ENCODE results near the gene WDR55. TPM values are rescaled to one million over a fixed set of nuclear protein-coding genes. Genes with fewer than 3 reads are reported as not detected.

The WDR55 gene
- total and polyA plus RNA-seq, 2 donors (not counting 1 experiment from before 2014, with no cell fraction given), result 43.4 to 44.7 TPM

GRCh38 chr5:140639148-140639981 is 25.3 kb upstream of the WDR55 start, which contains the start of gene TMCO6:
Gene TMCO6 (plus strand): TSS chr5:140639451. CDS start chr5:140639528, 77 bp downstream.
- Histone ChIP-seq H3K9me3 (ENCODE audit: control extremely low read depth in 1 of 3, control insufficient read depth in 2 of 3, insufficient read depth in 1 of 3, low read length in 2 of 3) (no peaks in the 10 kb centered on the region), H3K4me1 (ENCODE audit: control insufficient read depth in 2 of 2, insufficient read depth in 2 of 2, low read length in 2 of 2) (peaks cover 5 to 14% of the 10 kb centered on the region in 2 donors), H3K27me3 (replicated peaks in 1 of 4; ENCODE audit: control extremely low read depth in 1 of 4, control insufficient read depth in 3 of 4, insufficient read depth in 4 of 4, low read length in 3 of 4) (no peaks in the 10 kb centered on the region), H3K4me2 (replicated peaks; ENCODE audit: low read depth, low read length, poor library complexity, severe bottlenecking) (peak within 1 kb of the TSS; percentile 93), H3K36me3 (replicated peaks in 1 of 2; ENCODE audit: control extremely low read depth in 1 of 2, control insufficient read depth in 1 of 2, extremely low read depth in 1 of 2, insufficient read depth in 2 of 2, low read length in 1 of 2) (peaks cover 0 to 13% of the 10 kb centered on the region in 2 experiments), H3K9ac (ENCODE audit: low read length) (peak within 1 kb of the TSS; percentile 88), H4K20me1 (ENCODE audit: control insufficient read depth, insufficient read depth, low read length, poor library complexity, severe bottlenecking) (no peaks in the 10 kb centered on the region), H3K79me2 (ENCODE audit: control insufficient read depth, insufficient read depth, low read length) (peaks cover 20% of the 10 kb centered on the region), H3K27ac (ENCODE audit: low read length in 2 of 2) (peak within 1 kb of the TSS; percentile 66 to 89), H3K4me3 (ENCODE audit: control extremely low read depth in 1 of 5, extremely low read depth in 1 of 5, insufficient read depth in 1 of 5, low read depth in 2 of 5, low read length in 4 of 5) (peak within 1 kb of the TSS; percentile 65 to 92 (median 89)), H2AFZ (ENCODE audit: insufficient read depth, low read depth, low read length, poor library complexity, severe bottlenecking) (peak within 1 kb of the TSS; percentile 97)
- intact Hi-C loops (cut with micrococcal nuclease), result loop anchor here (1.0 to 2.0 kb wide), 10 partner anchors 8 to 532 kb away; partner anchors contain the start of genes ANKHD1, APBB3, EIF4EBP3 and HARS1
- H3K4me3 Mint-ChIP-seq, result peak within 1 kb of the TSS; percentile 91
- H3K27ac Mint-ChIP-seq, result peak within 1 kb of the TSS; percentile 92
- no peaks in the 10 kb centered on the region for H3K27me3 Mint-ChIP-seq
- no peaks in the 10 kb centered on the region for H3K9me3 Mint-ChIP-seq (ENCODE audit: insufficient read depth)
- H3K4me1 Mint-ChIP-seq, result peaks cover 24% of the 10 kb centered on the region
- peak; percentile 95 for DNase-seq
- ChIA-PET CTCF (interaction anchor here (0.6 to 2.2 kb wide), 4 partner anchors 8 to 701 kb away, joined by 3 to 13 read pairs (median 4); partner anchors contain the start of genes EIF4EBP3, IK and NDUFA2), POLR2A (interaction anchor here (0.6 to 1.7 kb wide), 6 partner anchors 8 to 105 kb away, joined by 3 to 13 read pairs (median 4); partner anchors contain the start of genes EIF4EBP3, IK and NDUFA2)
- peak; percentile 99 for ATAC-seq (ENCODE audit: low read depth)
- 2% methylated on average over 57 of the region's 63 CpGs for WGBS (ENCODE audit: insufficient coverage)
- TF ChIP-seq, protein P1, sequence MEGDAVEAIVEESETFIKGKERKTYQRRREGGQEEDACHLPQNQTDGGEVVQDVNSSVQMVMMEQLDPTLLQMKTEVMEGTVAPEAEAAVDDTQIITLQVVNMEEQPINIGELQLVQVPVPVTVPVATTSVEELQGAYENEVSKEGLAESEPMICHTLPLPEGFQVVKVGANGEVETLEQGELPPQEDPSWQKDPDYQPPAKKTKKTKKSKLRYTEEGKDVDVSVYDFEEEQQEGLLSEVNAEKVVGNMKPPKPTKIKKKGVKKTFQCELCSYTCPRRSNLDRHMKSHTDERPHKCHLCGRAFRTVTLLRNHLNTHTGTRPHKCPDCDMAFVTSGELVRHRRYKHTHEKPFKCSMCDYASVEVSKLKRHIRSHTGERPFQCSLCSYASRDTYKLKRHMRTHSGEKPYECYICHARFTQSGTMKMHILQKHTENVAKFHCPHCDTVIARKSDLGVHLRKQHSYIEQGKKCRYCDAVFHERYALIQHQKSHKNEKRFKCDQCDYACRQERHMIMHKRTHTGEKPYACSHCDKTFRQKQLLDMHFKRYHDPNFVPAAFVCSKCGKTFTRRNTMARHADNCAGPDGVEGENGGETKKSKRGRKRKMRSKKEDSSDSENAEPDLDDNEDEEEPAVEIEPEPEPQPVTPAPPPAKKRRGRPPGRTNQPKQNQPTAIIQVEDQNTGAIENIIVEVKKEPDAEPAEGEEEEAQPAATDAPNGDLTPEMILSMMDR (IDR thresholded peaks at IDR 0.05), result peak; percentile 77
- TF ChIP-seq EZH2 (IDR thresholded peaks at IDR 0.05; ENCODE audit: borderline replicate concordance, insufficient read depth, low read depth, low read length, poor library complexity, severe bottlenecking), result no peak
